Keratinocyte (primary cell): ENCODE measurements around the gene KIZ. TPM values are rescaled to one million over a fixed set of nuclear protein-coding genes. Genes with fewer than 3 reads are reported as not detected.
"Not testable (repeated sequence)": the region's sequence is repeated elsewhere in the genome, so short reads cannot be mapped to it uniquely, and the experiment has no call there.

Experiments
- DNase-seq: peaks from one replicate; pipeline ENCODE4 v3.0.0-alpha.2; 2011; ENCODE audit warnings: low read depth, missing footprints, low spot score
- FAIRE-seq: peaks from 2 replicates; lab custom pipeline; 2011; peaks lifted over from hg19 to GRCh38; lab: Jason Lieb, UNC
- H2AFZ ChIP-seq: 2 replicates; pipeline ENCODE4 v1.6.0; 2012; ENCODE audit warnings: low read length, control low read depth, inconsistent platforms; ENCODE audit not compliant: control insufficient read depth
- H3K27ac ChIP-seq: 2 replicates; pipeline ENCODE4 v1.5.1; 2011; ENCODE audit warnings: low read length; ENCODE audit not compliant: control insufficient read depth, insufficient read depth
- H3K27me3 ChIP-seq: 3 replicates; pipeline ENCODE4 v1.6.0; 2011; ENCODE audit warnings: low read length; ENCODE audit not compliant: control insufficient read depth, insufficient read depth; ENCODE audit errors: extremely low read depth
- H3K36me3 ChIP-seq, 2 experiments: 2 replicates in 1 of 2; 3 replicates in 1 of 2; pipeline ENCODE4 v1.5.1; 2011; ENCODE audit warnings: low read length in 2 of 2, mild to moderate bottlenecking in 1 of 2; ENCODE audit not compliant: control insufficient read depth in 2 of 2, insufficient read depth in 2 of 2; ENCODE audit errors: extremely low read depth in 1 of 2
- H3K4me1 ChIP-seq: 3 replicates; pipeline ENCODE4 v1.5.1; 2011; ENCODE audit warnings: low read length; ENCODE audit not compliant: control insufficient read depth, insufficient read depth; ENCODE audit errors: extremely low read depth
- H3K4me2 ChIP-seq: 3 replicates; pipeline ENCODE4 v1.6.0; 2011; ENCODE audit warnings: low read depth, low read length; ENCODE audit not compliant: control insufficient read depth, insufficient read depth; ENCODE audit errors: extremely low read depth
- H3K4me3 ChIP-seq, 3 experiments: fragments of 200-600 bp in 1 of 3; sonication (generic) in 1 of 3; 2 replicates in 2 of 3; 3 replicates in 1 of 3; pipeline ENCODE4 v1.5.1; 2011 to 2016; ENCODE audit warnings: low read length in 3 of 3, mild to moderate bottlenecking in 3 of 3, control low read depth in 2 of 3, inconsistent platforms in 1 of 3, low read depth in 1 of 3, mixed read lengths in 1 of 3, mixed run types in 1 of 3, moderate library complexity in 1 of 3; ENCODE audit not compliant: control insufficient read depth in 2 of 3, insufficient read depth in 2 of 3; ENCODE audit errors: extremely low read depth in 1 of 3
- H3K79me2 ChIP-seq: 2 replicates; pipeline ENCODE4 v1.6.0; 2012; ENCODE audit warnings: low read length; ENCODE audit not compliant: control insufficient read depth, insufficient read depth
- H3K9ac ChIP-seq: 3 replicates; pipeline ENCODE4 v1.6.0; 2011; ENCODE audit warnings: low read length; ENCODE audit not compliant: control insufficient read depth, insufficient read depth; ENCODE audit errors: extremely low read depth
- H3K9me1 ChIP-seq: 3 replicates; pipeline ENCODE4 v1.6.0; 2011; ENCODE audit warnings: low read length; ENCODE audit not compliant: control insufficient read depth, insufficient read depth; ENCODE audit errors: extremely low read depth
- H3K9me3 ChIP-seq: 2 replicates; pipeline ENCODE4 v1.5.1; 2012; ENCODE audit warnings: low read depth, low read length; ENCODE audit not compliant: control insufficient read depth
- H4K20me1 ChIP-seq: 3 replicates; pipeline ENCODE4 v1.6.0; 2011; ENCODE audit warnings: low read length; ENCODE audit not compliant: control insufficient read depth, insufficient read depth; ENCODE audit errors: extremely low read depth
- EZH2 ChIP-seq: IDR thresholded peaks from one replicate; pipeline ENCODE4 v1.6.1; 2012; ENCODE audit warnings: inconsistent platforms, mild to moderate bottlenecking, low read length, moderate library complexity
- dilution Hi-C: fragments of 300-500 bp; cut with MboI; formaldehyde crosslinking; loops from one replicate; pipeline ENCODE4 v1.7.0; 2020; ENCODE audit warnings: low sequenced_read_pairs; ENCODE audit not compliant: extremely low pct_ligation_motif_present
- polyA plus RNA-seq, 5 experiments: library from polyadenylated mRNA; depleted of rRNA in 3 of 5; stranded (reverse) in 3 of 5; stranded (forward) in 1 of 5; unstranded in 1 of 5; fragments of >200 nt; gene quantifications; 1 replicate in 1 of 5; 2 replicates in 3 of 5; 3 replicates in 1 of 5; pipeline versions ENCODE4 v1.2.1 to v1.2.3, GENCODE V29; 2011 to 2012; ENCODE audit warnings: missing spikeins in 2 of 5, low read depth in 1 of 5, low replicate concordance in 1 of 5
- TF ChIP-seq, protein P1 (sequence below), 3 experiments: IDR thresholded peaks in 1 of 3; conservative IDR thresholded peaks in 1 of 3; optimal IDR thresholded peaks in 1 of 3; 2 replicates in 2 of 3; 3 replicates in 1 of 3; pipeline versions ENCODE3 to v1.5.1; 2011; ENCODE audit warnings: low read length in 3 of 3, mild to moderate bottlenecking in 3 of 3, moderate library complexity in 2 of 3, control low read depth in 1 of 3, inconsistent platforms in 1 of 3; ENCODE audit not compliant: insufficient read depth in 2 of 3; ENCODE audit errors: extremely low read depth in 1 of 3

Gene KIZ
- polyA plus RNA-seq, 1 donor (not counting 4 experiments of a cell fraction or from before 2014, with no cell fraction given), result 21.3 TPM

DNA sequence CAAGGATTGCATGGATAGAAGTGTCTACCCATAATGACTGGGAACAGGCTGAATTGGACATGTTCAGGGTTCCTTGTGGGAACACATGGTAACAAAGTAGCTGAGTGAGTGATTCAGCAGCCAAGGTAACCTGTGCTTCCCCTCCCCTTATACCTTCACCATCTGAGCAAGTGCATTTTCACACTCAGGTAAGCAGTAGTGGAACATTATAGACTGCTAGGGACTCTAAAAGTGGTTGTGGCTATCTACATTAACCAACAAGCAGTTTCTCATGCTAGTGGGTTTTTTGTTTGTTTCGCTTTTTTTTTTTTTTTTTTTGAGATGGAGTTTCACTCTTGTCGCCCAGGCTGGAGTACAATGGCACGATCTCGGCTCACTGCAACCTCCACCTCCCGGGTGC is 41.4 kb downstream of the KIZ start:
- Histone ChIP-seq H3K9me3 (no peaks in the 10 kb centered on the region), H3K4me1 (peaks cover 7% of the 10 kb centered on the region), H3K79me2 (no peaks in the 10 kb centered on the region), H4K20me1 (no peaks in the 10 kb centered on the region), H3K9me1 (no peaks in the 10 kb centered on the region), H3K27me3 (no peaks in the 10 kb centered on the region), H3K4me2 (no peak overlapping the region), H3K4me3 (no peak overlapping the region), H3K36me3 (no peaks in the 10 kb centered on the region), H2AFZ (no peak overlapping the region), H3K27ac (no peak overlapping the region), H3K9ac (no peak overlapping the region)
- dilution Hi-C loops, result no loop called here
- DNase-seq (no peak), FAIRE-seq (no peak)
- TF ChIP-seq, protein P1, sequence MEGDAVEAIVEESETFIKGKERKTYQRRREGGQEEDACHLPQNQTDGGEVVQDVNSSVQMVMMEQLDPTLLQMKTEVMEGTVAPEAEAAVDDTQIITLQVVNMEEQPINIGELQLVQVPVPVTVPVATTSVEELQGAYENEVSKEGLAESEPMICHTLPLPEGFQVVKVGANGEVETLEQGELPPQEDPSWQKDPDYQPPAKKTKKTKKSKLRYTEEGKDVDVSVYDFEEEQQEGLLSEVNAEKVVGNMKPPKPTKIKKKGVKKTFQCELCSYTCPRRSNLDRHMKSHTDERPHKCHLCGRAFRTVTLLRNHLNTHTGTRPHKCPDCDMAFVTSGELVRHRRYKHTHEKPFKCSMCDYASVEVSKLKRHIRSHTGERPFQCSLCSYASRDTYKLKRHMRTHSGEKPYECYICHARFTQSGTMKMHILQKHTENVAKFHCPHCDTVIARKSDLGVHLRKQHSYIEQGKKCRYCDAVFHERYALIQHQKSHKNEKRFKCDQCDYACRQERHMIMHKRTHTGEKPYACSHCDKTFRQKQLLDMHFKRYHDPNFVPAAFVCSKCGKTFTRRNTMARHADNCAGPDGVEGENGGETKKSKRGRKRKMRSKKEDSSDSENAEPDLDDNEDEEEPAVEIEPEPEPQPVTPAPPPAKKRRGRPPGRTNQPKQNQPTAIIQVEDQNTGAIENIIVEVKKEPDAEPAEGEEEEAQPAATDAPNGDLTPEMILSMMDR (optimal IDR thresholded peaks at IDR 0.05 in 1 of 3, IDR thresholded peaks at IDR 0.05 in 1 of 3, conservative IDR thresholded peaks at IDR 0.05 in 1 of 3; ENCODE audit: extremely low read depth in 1 of 3, insufficient read depth in 2 of 3, low read length in 3 of 3), result no peak
- no peak for TF ChIP-seq EZH2

DNA sequence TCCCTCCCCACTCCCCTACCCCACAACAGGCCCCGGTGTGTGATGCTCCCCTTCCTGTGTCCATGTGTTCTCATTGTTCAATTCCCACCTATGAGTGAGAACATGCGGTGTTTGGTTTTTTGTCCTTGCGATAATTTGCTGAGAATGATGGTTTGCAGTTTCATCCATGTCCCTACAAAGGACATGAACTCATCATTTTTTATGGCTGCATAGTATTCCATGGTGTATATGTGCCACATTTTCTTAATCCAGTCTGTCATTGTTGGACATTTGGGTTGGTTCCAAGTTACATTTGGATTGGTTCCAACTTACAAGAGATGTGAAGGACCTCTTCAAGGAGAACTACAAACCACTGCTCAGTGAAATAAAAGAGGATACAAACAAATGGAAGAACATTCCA is 42.2 kb downstream of the KIZ start:
- H3K9ac ChIP-seq, dilution Hi-C loops, H3K9me1 ChIP-seq, H3K27ac ChIP-seq, H4K20me1 ChIP-seq, H3K79me2 ChIP-seq, DNase-seq, H3K9me3 ChIP-seq, H3K27me3 ChIP-seq, FAIRE-seq, H3K36me3 ChIP-seq, H2AFZ ChIP-seq, H3K4me2 ChIP-seq, H3K4me1 ChIP-seq, H3K4me3 ChIP-seq: not testable (repeated sequence)

DNA sequence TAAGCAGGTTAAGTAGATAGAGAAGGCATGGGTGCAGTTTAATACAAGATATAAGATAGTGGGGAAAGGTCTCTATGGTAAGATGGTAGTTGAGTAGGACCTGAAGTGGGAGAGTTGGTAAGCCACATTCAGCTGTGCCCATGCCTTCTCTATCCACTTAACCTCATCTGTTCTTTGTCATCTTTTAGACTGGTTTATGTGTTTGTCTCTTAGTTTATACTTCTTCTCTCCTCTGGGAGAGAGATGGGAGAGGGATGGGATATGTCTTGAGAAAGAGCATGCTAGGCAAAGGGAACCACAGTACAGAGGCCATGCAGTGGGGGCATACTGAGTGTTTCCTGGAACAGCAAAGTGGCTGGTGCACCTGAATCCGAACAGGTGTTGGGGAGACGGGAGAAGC is 46.7 kb downstream of the KIZ start:
- dilution Hi-C loops, result no loop called here
- Histone ChIP-seq H3K9me1 (no peaks in the 10 kb centered on the region), H2AFZ (no peak overlapping the region), H3K27me3 (no peaks in the 10 kb centered on the region), H3K36me3 (no peaks in the 10 kb centered on the region), H3K9me3 (no peaks in the 10 kb centered on the region), H3K9ac (no peak overlapping the region), H3K27ac (no peak overlapping the region), H4K20me1 (no peaks in the 10 kb centered on the region), H3K4me3 (no peak overlapping the region), H3K4me2 (no peak overlapping the region), H3K4me1 (no peaks in the 10 kb centered on the region), H3K79me2 (no peaks in the 10 kb centered on the region)
- FAIRE-seq, result no peak
- DNase-seq, result no peak
- TF ChIP-seq EZH2, result no peak
- TF ChIP-seq, protein P1 (optimal IDR thresholded peaks at IDR 0.05 in 1 of 3, IDR thresholded peaks at IDR 0.05 in 1 of 3, conservative IDR thresholded peaks at IDR 0.05 in 1 of 3; ENCODE audit: extremely low read depth in 1 of 3, insufficient read depth in 2 of 3, low read length in 3 of 3), result no peak
